ENCODE data around the gene COG3.
"Not testable (repeated sequence)": the region's sequence is repeated elsewhere in the genome, so short reads cannot be mapped to it uniquely, and the experiment has no call there.

Gene COG3

GRCh38 chr13:45464687-45465453, at the start of gene COG3:
TSS of gene COG3 (plus strand) at chr13:45464939. CDS start at chr13:45465037, 98 bp downstream.
- peak; percentile 96 for DNase-seq

GRCh38 chr13:45415112-45415511, 49.6 kb upstream of the COG3 start:
- no peak for DNase-seq

GRCh38 chr13:45416516-45417128, 48.1 kb upstream of the COG3 start:
- DNase-seq, result no peak

- peak; percentile 82 for DNase-seq
Observed at GRCh38 chr13:45417790-45418534, 46.8 kb upstream of the COG3 start, which contains the start of gene SLC25A30. TSS of gene SLC25A30 (minus strand) at chr13:45418373. CDS start at chr13:45411425, 6,948 bp downstream.

- not testable (repeated sequence) for DNase-seq
Observed at GRCh38 chr13:45419389-45419788, 45.4 kb upstream of the COG3 start.

- DNase-seq, result no peak
Observed at GRCh38 chr13:45419945-45420344, 44.8 kb upstream of the COG3 start.

- DNase-seq, result no peak
Observed at GRCh38 chr13:45422731-45423292, 41.9 kb upstream of the COG3 start.

GRCh38 chr13:45426056-45426841, 38.5 kb upstream of the COG3 start:
- DNase-seq, result not testable (repeated sequence)

- no peak for DNase-seq
Observed at GRCh38 chr13:45432737-45433380, 31.9 kb upstream of the COG3 start.

GRCh38 chr13:45433381-45433790, 31.4 kb upstream of the COG3 start:
- no peak for DNase-seq

GRCh38 chr13:45434556-45435371, 30.0 kb upstream of the COG3 start:
- no peak for DNase-seq

GRCh38 chr13:45436332-45436731, 28.4 kb upstream of the COG3 start:
- DNase-seq, result no peak

- no peak for DNase-seq
Observed at GRCh38 chr13:45436953-45437352, 27.8 kb upstream of the COG3 start.

GRCh38 chr13:45437947-45438346, 26.8 kb upstream of the COG3 start:
- no peak for DNase-seq

GRCh38 chr13:45439008-45439407, 25.7 kb upstream of the COG3 start:
- DNase-seq, result no peak

- no peak for DNase-seq
Observed at GRCh38 chr13:45439781-45440462, 24.8 kb upstream of the COG3 start.

- DNase-seq, result no peak
Observed at GRCh38 chr13:45441633-45442032, 23.1 kb upstream of the COG3 start.

GRCh38 chr13:45445053-45445452, 19.7 kb upstream of the COG3 start:
- no peak for DNase-seq

- no peak for DNase-seq
Observed at GRCh38 chr13:45446181-45446580, 18.6 kb upstream of the COG3 start.

GRCh38 chr13:45447050-45447661, 17.6 kb upstream of the COG3 start:
- no peak for DNase-seq
